Measurements from ENCODE around the gene LY6G5C. TPM values are rescaled to one million over a fixed set of nuclear protein-coding genes. Genes with fewer than 3 reads are reported as not detected.

Gene LY6G5C
- total and polyA plus RNA-seq, 2 of the 13 experiments (the other 11 are each of a cell fraction or from before 2014, with no cell fraction given), result 0.33 to 0.55 TPM

DNA sequence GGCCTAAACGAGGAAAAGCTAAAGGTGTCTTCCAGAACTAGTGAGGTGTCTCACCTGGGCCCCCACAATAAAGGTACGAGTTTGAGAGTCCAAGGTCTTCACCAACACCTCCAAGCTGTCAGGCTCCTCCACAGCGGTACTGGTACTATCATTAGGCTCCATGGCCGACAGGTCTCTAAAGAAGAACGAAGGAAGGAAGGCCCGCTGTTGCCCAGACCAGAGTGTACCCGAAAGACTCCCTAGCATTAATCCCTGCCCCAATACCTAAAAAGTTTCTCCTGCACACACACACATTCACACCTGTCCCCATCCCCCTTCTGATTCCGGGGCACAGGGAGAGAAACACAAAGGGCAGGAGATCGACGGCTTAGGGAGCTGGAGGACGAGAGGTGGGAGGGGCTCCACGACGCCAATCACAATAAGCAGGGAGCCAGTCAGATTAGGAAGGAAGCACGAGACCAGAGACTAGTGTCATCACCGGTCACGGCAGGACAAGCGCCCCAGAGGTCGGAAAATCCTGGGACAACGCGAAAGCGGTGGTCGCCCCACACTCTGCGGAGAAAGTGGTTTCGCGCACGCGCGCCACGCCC is 29.2 kb downstream of the LY6G5C start:
- peak; percentile 15 for FAIRE-seq
- H3K36me3 ChIP-seq (replicated peaks in 1 of 2; ENCODE audit: control insufficient read depth in 1 of 2, insufficient read depth in 2 of 2, low read length in 2 of 2), result peaks cover 18 to 40% of the 10 kb centered on the region in 2 experiments
- peak; percentile 89 for DNase-seq (ENCODE audit: low spot score)
- H4K20me1 ChIP-seq (ENCODE audit: insufficient read depth, low read length), result no peaks in the 10 kb centered on the region
- no peaks in the 10 kb centered on the region for H3K9me3 ChIP-seq (ENCODE audit: low read length)
- in situ Hi-C loops (cut with HindIII; ENCODE audit: extremely low pct_ligation_motif_present, low pct_unique_long_range_greater_than_20kb) (no loop called here), intact Hi-C loops (cut with micrococcal nuclease; ENCODE audit: unreplicated experiment) (loop anchor here (1.0 to 10.0 kb wide), 3 partner anchors 9 to 107 kb away; partner anchors contain the start of genes ATP6V1G2, C6orf47, DDX39B and NFKBIL1)
- BruUV-seq (replicated peaks), result TSS peak; percentile 61
- H3K27ac ChIP-seq (ENCODE audit: extremely low read length, insufficient read depth, low read length), result peak overlapping the region; percentile 96
- peak overlapping the region; percentile 73 to 88 (median 77) for H3K4me3 ChIP-seq (replicated peaks in 1 of 3; ENCODE audit: insufficient read depth in 1 of 3, low read depth in 2 of 3, low read length in 3 of 3)
- H3K9ac ChIP-seq (ENCODE audit: insufficient read depth, low read depth, low read length), result peak overlapping the region; percentile 91
- peaks cover 56% of the 10 kb centered on the region for H3K4me1 ChIP-seq (ENCODE audit: insufficient read depth, low read length)
- CTCF ChIA-PET (ENCODE audit: low intra/inter-chr PET ratio, low total read pairs), result no interaction called here
- POLR2A ChIA-PET, result interaction anchor here (0.6 to 8.0 kb wide), 34 partner anchors 8 to 1320 kb away, joined by 3 to 438 read pairs (median 6); partner anchors contain the start of genes ABHD16A, AIF1, ATP6V1G2 and C6orf47
- H3K4me2 ChIP-seq (ENCODE audit: low read depth, low read length), result peak overlapping the region; percentile 100
- H3K27me3 ChIP-seq (ENCODE audit: control insufficient read depth in 1 of 2, insufficient read depth in 2 of 2, low read length in 2 of 2), result no peaks in the 10 kb centered on the region; a peak in 2 of 5 replicates
- peak; percentile 49 for ATAC-seq
- WGBS (ENCODE audit: low lambda C conversion rate), result 11% methylated on average over 15 of the region's 29 CpGs
- peaks cover 54% of the 10 kb centered on the region for H3K79me2 ChIP-seq (ENCODE audit: insufficient read depth, low read length)
- no peak overlapping the region for H2AFZ ChIP-seq (ENCODE audit: low read length)
- TF ChIP-seq ZNF776 (CRISPR knock-in tag; IDR thresholded peaks at IDR 0.05), result peak; percentile 1; the same call in 1 of the 2 replicates
- TF ChIP-seq ZNF382 (CRISPR knock-in tag; IDR thresholded peaks at IDR 0.05; ENCODE audit: borderline replicate concordance), result no peak
- TF ChIP-seq ZMYM4 (CRISPR knock-in tag; IDR thresholded peaks at IDR 0.05), result peak; percentile 23; the same call in 1 of the 2 replicates
- TF ChIP-seq, protein P1, sequence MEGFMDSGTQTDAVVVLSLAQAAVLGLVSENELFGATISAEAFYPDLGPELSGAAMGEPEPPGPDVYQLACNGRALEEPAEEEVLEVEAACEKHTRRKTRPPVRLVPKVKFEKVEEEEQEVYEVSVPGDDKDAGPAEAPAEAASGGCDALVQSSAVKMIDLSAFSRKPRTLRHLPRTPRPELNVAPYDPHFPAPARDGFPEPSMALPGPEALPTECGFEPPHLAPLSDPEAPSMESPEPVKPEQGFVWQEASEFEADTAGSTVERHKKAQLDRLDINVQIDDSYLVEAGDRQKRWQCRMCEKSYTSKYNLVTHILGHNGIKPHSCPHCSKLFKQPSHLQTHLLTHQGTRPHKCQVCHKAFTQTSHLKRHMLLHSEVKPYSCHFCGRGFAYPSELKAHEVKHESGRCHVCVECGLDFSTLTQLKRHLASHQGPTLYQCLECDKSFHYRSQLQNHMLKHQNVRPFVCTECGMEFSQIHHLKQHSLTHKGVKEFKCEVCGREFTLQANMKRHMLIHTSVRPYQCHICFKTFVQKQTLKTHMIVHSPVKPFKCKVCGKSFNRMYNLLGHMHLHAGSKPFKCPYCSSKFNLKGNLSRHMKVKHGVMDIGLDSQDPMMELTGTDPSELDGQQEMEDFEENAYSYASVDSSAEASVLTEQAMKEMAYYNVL (CRISPR knock-in tag; IDR thresholded peaks at IDR 0.05; ENCODE audit: borderline replicate concordance), result peak; percentile 26; the same call in 1 of the 2 replicates
- no peak for TF ChIP-seq RORA (CRISPR knock-in tag; IDR thresholded peaks at IDR 0.05)
- no peak for TF ChIP-seq SALL1 (CRISPR knock-in tag; IDR thresholded peaks at IDR 0.05)
- no peak for TF ChIP-seq ZNF644 (CRISPR knock-in tag; IDR thresholded peaks at IDR 0.05; ENCODE audit: low read depth)
- no peak for TF ChIP-seq NCOA2 (CRISPR knock-in tag; IDR thresholded peaks at IDR 0.05)
- TF ChIP-seq KDM4B (CRISPR knock-in tag; IDR thresholded peaks at IDR 0.05), result no peak
- TF ChIP-seq ZNF234 (CRISPR knock-in tag; conservative IDR thresholded peaks at IDR 0.05), result no peak
- no peak for TF ChIP-seq ZNF589 (CRISPR knock-in tag; conservative IDR thresholded peaks at IDR 0.05)
- no peak for TF ChIP-seq NR2F6 (IDR thresholded peaks at IDR 0.05)
- peak; percentile 30; the same call in 1 of the 2 replicates for TF ChIP-seq NR2F6 (CRISPR knock-in tag; IDR thresholded peaks at IDR 0.05)
- TF ChIP-seq SP5 (CRISPR knock-in tag; IDR thresholded peaks at IDR 0.05; ENCODE audit: borderline replicate concordance, low read depth), result peak; percentile 76; the same call in 1 of the 2 replicates
- TF ChIP-seq BORCS8-MEF2B (CRISPR knock-in tag; IDR thresholded peaks at IDR 0.05), result 0 out of 2 replicates have a peak, but pooled peaks have one; percentile 64
- TF ChIP-seq ZNF260 (CRISPR knock-in tag; IDR thresholded peaks at IDR 0.05; ENCODE audit: borderline replicate concordance, low read depth), result no peak
- TF ChIP-seq, protein P2, sequence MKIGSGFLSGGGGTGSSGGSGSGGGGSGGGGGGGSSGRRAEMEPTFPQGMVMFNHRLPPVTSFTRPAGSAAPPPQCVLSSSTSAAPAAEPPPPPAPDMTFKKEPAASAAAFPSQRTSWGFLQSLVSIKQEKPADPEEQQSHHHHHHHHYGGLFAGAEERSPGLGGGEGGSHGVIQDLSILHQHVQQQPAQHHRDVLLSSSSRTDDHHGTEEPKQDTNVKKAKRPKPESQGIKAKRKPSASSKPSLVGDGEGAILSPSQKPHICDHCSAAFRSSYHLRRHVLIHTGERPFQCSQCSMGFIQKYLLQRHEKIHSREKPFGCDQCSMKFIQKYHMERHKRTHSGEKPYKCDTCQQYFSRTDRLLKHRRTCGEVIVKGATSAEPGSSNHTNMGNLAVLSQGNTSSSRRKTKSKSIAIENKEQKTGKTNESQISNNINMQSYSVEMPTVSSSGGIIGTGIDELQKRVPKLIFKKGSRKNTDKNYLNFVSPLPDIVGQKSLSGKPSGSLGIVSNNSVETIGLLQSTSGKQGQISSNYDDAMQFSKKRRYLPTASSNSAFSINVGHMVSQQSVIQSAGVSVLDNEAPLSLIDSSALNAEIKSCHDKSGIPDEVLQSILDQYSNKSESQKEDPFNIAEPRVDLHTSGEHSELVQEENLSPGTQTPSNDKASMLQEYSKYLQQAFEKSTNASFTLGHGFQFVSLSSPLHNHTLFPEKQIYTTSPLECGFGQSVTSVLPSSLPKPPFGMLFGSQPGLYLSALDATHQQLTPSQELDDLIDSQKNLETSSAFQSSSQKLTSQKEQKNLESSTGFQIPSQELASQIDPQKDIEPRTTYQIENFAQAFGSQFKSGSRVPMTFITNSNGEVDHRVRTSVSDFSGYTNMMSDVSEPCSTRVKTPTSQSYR (CRISPR knock-in tag; IDR thresholded peaks at IDR 0.05; ENCODE audit: borderline replicate concordance), result 0 out of 2 replicates have a peak, but pooled peaks have one; percentile 40
- TF ChIP-seq, protein P3, sequence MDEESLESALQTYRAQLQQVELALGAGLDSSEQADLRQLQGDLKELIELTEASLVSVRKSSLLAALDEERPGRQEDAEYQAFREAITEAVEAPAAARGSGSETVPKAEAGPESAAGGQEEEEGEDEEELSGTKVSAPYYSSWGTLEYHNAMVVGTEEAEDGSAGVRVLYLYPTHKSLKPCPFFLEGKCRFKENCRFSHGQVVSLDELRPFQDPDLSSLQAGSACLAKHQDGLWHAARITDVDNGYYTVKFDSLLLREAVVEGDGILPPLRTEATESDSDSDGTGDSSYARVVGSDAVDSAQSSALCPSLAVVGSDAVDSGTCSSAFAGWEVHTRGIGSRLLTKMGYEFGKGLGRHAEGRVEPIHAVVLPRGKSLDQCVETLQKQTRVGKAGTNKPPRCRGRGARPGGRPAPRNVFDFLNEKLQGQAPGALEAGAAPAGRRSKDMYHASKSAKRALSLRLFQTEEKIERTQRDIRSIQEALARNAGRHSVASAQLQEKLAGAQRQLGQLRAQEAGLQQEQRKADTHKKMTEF (CRISPR knock-in tag; IDR thresholded peaks at IDR 0.05), result no peak
- no peak for TF ChIP-seq ZKSCAN1 (IDR thresholded peaks at IDR 0.05; ENCODE audit: low read length)
- no peak for TF ChIP-seq ZNF430 (CRISPR knock-in tag; IDR thresholded peaks at IDR 0.05)
- TF ChIP-seq PLRG1 (conservative IDR thresholded peaks at IDR 0.05), result no peak
